K562 (cell line): ENCODE measurements around the gene UBE2J2. TPM values are rescaled to one million over a fixed set of nuclear protein-coding genes. Genes with fewer than 3 reads are reported as not detected.

Experiments used
- BDP1 ChIP-seq: IDR thresholded peaks from 3 replicates; pipeline ENCODE4 v1.6.1; 2011; ENCODE audit not compliant: insufficient read length, insufficient read depth
- FOSL1 ChIP-seq: fragments of 200-800 bp; sonication (Bioruptor generic); conservative IDR thresholded peaks from 2 replicates; pipeline ENCODE4 v1.6.1; 2016; ENCODE audit warnings: missing genetic modification characterization, missing compliant biosample characterization
- FOXA3 ChIP-seq, 2 experiments: fragments of 450-650 bp in 1 of 2; sonication (generic) in 1 of 2; formaldehyde crosslinking; IDR thresholded peaks in 1 of 2; conservative IDR thresholded peaks in 1 of 2; 2 replicates each; pipeline versions ENCODE4 v1.4.0 to v1.8.0; 2020 to 2022; ENCODE audit warnings: mild to moderate bottlenecking in 2 of 2, missing genetic modification reagents in 1 of 2
- FOXK2 ChIP-seq, 2 experiments: fragments of 450-650 bp; IDR thresholded peaks in 1 of 2; conservative IDR thresholded peaks in 1 of 2; 2 replicates each; pipeline ENCODE4 v1.6.1; 2016; ENCODE audit warnings: low read depth in 2 of 2, mild to moderate bottlenecking in 1 of 2
- FOXO4 ChIP-seq: fragments of 450-650 bp; formaldehyde crosslinking; IDR thresholded peaks from 2 replicates; pipeline ENCODE4 v1.4.0; 2020; ENCODE audit warnings: mild to moderate bottlenecking, moderate library complexity
- MYC ChIP-seq, 2 experiments: fragments of 250-450 bp in 1 of 2; sonication (Bioruptor Pico) in 1 of 2; IDR thresholded peaks; 2 replicates each; pipeline versions ENCODE4 v1.5.1 to v1.6.1; 2012 to 2021; ENCODE audit warnings: low read depth in 2 of 2, borderline replicate concordance in 1 of 2, improper control_type of control experiment in 1 of 2, low read length in 1 of 2, mild to moderate bottlenecking in 1 of 2, moderate library complexity in 1 of 2
- PTRF ChIP-seq: fragments of 450-650 bp; IDR thresholded peaks from 2 replicates; pipeline ENCODE4 v1.6.1; 2016; ENCODE audit warnings: mild to moderate bottlenecking, missing genetic modification characterization, missing compliant biosample characterization
- RBM17 ChIP-seq: fragments of 200-400 bp; formaldehyde crosslinking; IDR thresholded peaks from 2 replicates; pipeline ENCODE4 v1.6.1; 2017; ENCODE audit warnings: low read depth, mild to moderate bottlenecking, low read length, borderline replicate concordance
- TBP ChIP-seq: optimal IDR thresholded peaks from 2 replicates; pipeline ENCODE3; 2011; ENCODE audit warnings: low read depth, low read length, improper control_type of control experiment
- ZBTB17 ChIP-seq: fragments of 450-650 bp; formaldehyde crosslinking; IDR thresholded peaks from 2 replicates; pipeline ENCODE4 v1.4.0; 2020; ENCODE audit warnings: mild to moderate bottlenecking
- ZKSCAN1 ChIP-seq: fragments of 150-350 bp; IDR thresholded peaks from 2 replicates; pipeline ENCODE4 v1.6.1; 2016; ENCODE audit warnings: low read depth, low read length
- polyA plus RNA-seq, 8 experiments: library from polyadenylated mRNA; depleted of rRNA in 4 of 8; stranded (reverse) in 5 of 8; unstranded in 3 of 8; fragments of >200 nt; fragmentation: Nextera tagmentation in 2 of 8; fragmentation: Illumina TruSeq in 1 of 8; extraction: Ambion mirVana in 2 of 8; extraction: Trizol in 1 of 8; gene quantifications; 2 replicates each; pipeline versions ENCODE4 v1.2.1 to v1.2.3, GENCODE V29; 2011 to 2014; ENCODE audit warnings: inconsistent platforms in 1 of 8, missing spikeins in 1 of 8
- total RNA-seq, 7 experiments: library from RNA; depleted of rRNA in 6 of 7; stranded (reverse); fragments of >200 nt in 6 of 7; fragmentation: Illumina TruSeq in 2 of 7; extraction: Trizol in 2 of 7; gene quantifications; 2 replicates each; pipeline versions ENCODE4 v1.2.1 to v1.2.3, GENCODE V29; 2011 to 2021; ENCODE audit warnings: low replicate concordance in 1 of 7
- TF ChIP-seq, protein P1 (sequence below), 2 experiments: IDR thresholded peaks in 1 of 2; conservative IDR thresholded peaks in 1 of 2; 2 replicates each; pipeline ENCODE4 v1.6.1; 2016; ENCODE audit warnings: low read depth in 2 of 2, mild to moderate bottlenecking in 1 of 2, missing compliant biosample characterization in 1 of 2, missing genetic modification characterization in 1 of 2, moderate library complexity in 1 of 2
- TF ChIP-seq, protein P2 (sequence below): fragments of 450-650 bp; formaldehyde crosslinking; IDR thresholded peaks from 2 replicates; pipeline ENCODE4 v1.4.0; 2020; ENCODE audit warnings: mild to moderate bottlenecking, moderate library complexity
- TF ChIP-seq, protein P3 (sequence below): fragments of 450-650 bp; IDR thresholded peaks from one replicate; pipeline ENCODE4 v1.6.1; 2018; ENCODE audit warnings: mild to moderate bottlenecking, moderate library complexity; ENCODE audit not compliant: partially characterized antibody

Gene UBE2J2
- total and polyA plus RNA-seq, 9 of the 15 experiments (the other 6 are each of a cell fraction or from before 2014, with no cell fraction given): 0.93 to 112 (median 75.5) TPM

- TF ChIP-seq, protein P1, sequence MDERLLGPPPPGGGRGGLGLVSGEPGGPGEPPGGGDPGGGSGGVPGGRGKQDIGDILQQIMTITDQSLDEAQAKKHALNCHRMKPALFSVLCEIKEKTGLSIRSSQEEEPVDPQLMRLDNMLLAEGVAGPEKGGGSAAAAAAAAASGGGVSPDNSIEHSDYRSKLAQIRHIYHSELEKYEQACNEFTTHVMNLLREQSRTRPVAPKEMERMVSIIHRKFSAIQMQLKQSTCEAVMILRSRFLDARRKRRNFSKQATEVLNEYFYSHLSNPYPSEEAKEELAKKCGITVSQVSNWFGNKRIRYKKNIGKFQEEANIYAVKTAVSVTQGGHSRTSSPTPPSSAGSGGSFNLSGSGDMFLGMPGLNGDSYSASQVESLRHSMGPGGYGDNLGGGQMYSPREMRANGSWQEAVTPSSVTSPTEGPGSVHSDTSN (CRISPR knock-in tag; IDR thresholded peaks at IDR 0.05; ENCODE audit: low read depth): no peak
- TF ChIP-seq, protein P1 (tag; conservative IDR thresholded peaks at IDR 0.05; ENCODE audit: low read depth): no peak
- TF ChIP-seq FOXO4 (no peak), FOXK2 (conservative IDR thresholded peaks at IDR 0.05 in 1 of 2, IDR thresholded peaks at IDR 0.05 in 1 of 2; ENCODE audit: low read depth in 2 of 2) (no peak), ZBTB17 (CRISPR knock-in tag) (peak; percentile 23; the same call in 1 of the 2 replicates), RBM17 (no peak), TBP (peak; percentile 25), ZKSCAN1 (no peak), FOXA3 (CRISPR knock-in tag; conservative IDR thresholded peaks at IDR 0.05 in 1 of 2, IDR thresholded peaks at IDR 0.05 in 1 of 2) (0 out of 4 replicates have a peak, but pooled peaks of 1 of the 2 experiments have one; percentile 27), BDP1 (no peak), FOSL1 (no peak), MYC (IDR thresholded peaks at IDR 0.05; ENCODE audit: low read depth, low read length) (no peak; the same call in 1 of the 2 replicates), MYC (CRISPR knock-in tag; IDR thresholded peaks at IDR 0.05; ENCODE audit: borderline replicate concordance, low read depth) (no peak), PTRF (tag) (no peak)
- TF ChIP-seq, protein P2, sequence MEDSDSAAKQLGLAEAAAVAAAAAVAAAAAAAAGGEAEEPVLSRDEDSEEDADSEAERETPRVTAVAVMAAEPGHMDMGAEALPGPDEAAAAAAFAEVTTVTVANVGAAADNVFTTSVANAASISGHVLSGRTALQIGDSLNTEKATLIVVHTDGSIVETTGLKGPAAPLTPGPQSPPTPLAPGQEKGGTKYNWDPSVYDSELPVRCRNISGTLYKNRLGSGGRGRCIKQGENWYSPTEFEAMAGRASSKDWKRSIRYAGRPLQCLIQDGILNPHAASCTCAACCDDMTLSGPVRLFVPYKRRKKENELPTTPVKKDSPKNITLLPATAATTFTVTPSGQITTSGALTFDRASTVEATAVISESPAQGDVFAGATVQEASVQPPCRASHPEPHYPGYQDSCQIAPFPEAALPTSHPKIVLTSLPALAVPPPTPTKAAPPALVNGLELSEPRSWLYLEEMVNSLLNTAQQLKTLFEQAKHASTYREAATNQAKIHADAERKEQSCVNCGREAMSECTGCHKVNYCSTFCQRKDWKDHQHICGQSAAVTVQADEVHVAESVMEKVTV: no peak
- TF ChIP-seq, protein P3, sequence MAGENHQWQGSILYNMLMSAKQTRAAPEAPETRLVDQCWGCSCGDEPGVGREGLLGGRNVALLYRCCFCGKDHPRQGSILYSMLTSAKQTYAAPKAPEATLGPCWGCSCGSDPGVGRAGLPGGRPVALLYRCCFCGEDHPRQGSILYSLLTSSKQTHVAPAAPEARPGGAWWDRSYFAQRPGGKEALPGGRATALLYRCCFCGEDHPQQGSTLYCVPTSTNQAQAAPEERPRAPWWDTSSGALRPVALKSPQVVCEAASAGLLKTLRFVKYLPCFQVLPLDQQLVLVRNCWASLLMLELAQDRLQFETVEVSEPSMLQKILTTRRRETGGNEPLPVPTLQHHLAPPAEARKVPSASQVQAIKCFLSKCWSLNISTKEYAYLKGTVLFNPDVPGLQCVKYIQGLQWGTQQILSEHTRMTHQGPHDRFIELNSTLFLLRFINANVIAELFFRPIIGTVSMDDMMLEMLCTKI: no peak
Measured at GRCh38 chr1:1293263-1294249, 19.9 kb upstream of the UBE2J2 start (continued).
